GM19351 (cell line): ENCODE measurements around the gene SMG1.
A peak's percentile ranks its signal among the peaks of the same experiment; 100 is the strongest.
"Not testable (repeated sequence)": the region's sequence is repeated elsewhere in the genome, so short reads cannot be mapped to it uniquely, and the experiment has no call there.

Experiments
- ATAC-seq: cut with Tn5 transposase; IDR thresholded peaks from one replicate; pipeline ENCODE4 v1.9.1; 2021; ENCODE audit warnings: mild to moderate bottlenecking, moderate library complexity; ENCODE audit not compliant: unreplicated experiment

The SMG1 gene

GRCh38 chr16:18801145-18801972 lies 124.8 kb downstream of the SMG1 start, which contains the start of gene ARL6IP1:
ARL6IP1 (minus strand) TSS chr16:18801549; CDS start chr16:18801466, 83 bp downstream.
- ATAC-seq, result peak; percentile 92

- no peak for ATAC-seq
Observed at GRCh38 chr16:18800775-18801144, 125.4 kb downstream of the SMG1 start.

GRCh38 chr16:18800293-18800692 lies 125.9 kb downstream of the SMG1 start:
- ATAC-seq, result no peak

DNA sequence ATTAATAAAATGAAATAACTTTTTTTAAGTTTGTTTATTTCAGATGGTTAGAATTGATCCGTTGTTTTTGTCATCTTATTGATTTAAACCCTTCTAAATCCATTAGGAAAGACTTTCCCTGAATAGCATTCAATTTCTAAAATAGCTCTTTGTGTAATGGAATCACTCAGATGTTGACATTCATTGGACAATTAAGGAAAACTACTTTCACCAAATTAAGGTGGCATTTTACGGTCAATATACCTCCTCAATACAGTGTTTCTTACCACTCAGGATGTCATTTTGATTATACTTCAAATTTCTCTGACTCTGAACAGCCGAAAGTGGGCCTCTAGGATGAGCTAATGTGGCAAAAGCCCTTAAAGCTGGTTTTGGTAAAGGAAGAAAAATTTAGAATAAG lies 126.7 kb downstream of the SMG1 start:
- ATAC-seq, result no peak

DNA sequence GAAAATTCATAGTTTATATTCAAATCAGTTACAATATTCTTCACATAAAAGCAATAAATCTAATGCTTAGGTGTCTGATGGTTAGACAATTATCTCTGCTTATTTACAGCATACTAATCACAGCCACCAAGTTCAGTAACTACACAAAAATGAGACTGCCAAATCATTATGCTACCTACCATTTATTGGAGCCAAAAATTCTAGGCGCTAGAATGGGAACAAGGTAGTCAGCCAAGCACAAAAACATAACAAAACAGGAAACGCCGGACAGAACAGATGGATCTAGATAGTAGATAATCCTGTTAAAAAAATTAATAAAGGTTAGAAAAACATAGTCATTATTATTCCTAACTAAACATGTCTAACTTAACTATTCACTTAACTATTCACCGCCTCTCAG lies 128.5 kb downstream of the SMG1 start:
- ATAC-seq, result no peak

- ATAC-seq, result no peak
Observed at GRCh38 chr16:18796377-18796776, 129.8 kb downstream of the SMG1 start.

GRCh38 chr16:18792836-18793433 lies 133.3 kb downstream of the SMG1 start:
- ATAC-seq, result no peak

- peak; percentile 90 for ATAC-seq
Observed at GRCh38 chr16:18789850-18790706, 136.1 kb downstream of the SMG1 start, which contains the start of gene RPS15A. RPS15A (minus strand) TSS chr16:18790334; CDS start chr16:18789113, 1,221 bp downstream.

DNA sequence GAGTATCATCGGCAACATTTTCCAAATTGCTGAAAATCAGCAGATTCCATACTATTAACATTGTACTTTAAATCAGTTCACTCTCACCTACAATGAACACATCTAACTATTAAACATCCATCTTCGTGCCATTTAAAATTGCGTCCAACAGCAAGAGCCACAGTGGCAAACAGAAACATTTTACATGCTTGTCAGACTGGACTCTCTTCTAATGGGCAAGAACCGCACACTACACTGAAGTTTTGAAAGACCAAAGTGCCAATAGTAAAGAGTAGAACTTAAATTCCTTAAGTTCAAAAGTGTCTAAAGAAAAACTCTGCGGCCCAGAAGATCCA lies 136.7 kb downstream of the SMG1 start:
- ATAC-seq, result no peak

- no peak for ATAC-seq
Observed at GRCh38 chr16:18788828-18789514, 137.2 kb downstream of the SMG1 start.

GRCh38 chr16:18784917-18785623 lies 141.1 kb downstream of the SMG1 start:
- no peak for ATAC-seq

DNA sequence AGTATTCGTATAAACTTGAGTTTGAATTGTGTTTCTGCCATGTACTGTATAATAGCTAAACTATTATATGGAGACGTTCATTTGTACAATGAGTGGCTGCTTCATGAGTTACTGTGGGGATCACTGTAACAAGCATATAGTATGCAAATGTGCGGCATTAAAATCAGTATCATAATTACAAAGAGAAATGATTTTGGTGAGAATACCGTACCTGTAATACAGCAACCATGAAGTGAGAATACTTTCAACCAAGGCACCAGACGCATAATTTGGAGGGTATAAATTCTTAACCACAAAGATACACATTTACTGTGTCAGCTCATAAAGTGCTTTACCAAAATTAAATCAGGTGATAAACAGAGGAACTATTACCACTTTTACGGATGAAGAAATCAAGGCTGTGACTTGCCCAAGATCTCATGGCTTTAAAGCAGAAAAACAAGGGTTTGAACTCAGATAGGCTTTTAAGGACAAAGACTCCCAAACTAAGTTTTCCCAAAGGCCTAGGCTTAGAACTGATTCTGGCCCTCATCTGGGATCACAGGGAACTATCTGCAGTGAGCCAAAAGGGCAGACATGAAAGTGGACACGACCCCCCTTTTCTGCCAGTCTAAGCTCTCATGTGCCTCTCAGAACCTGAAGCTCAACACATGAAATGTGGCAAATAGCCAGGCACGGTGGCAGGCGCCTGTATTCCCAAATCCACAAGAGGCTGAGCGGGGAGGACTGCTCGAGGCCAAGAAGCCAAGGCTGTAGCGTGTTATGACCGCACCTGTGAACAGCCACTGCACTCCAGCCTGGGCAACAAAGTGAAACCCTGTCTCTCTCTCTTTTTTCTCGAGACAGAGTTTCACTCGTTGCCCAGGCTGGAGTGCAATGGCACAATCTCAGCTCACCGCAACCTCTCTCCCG lies 142.5 kb downstream of the SMG1 start:
- no peak for ATAC-seq

- ATAC-seq, result no peak
Observed at GRCh38 chr16:18782697-18783429, 143.3 kb downstream of the SMG1 start.

GRCh38 chr16:18781232-18781631 lies 145.0 kb downstream of the SMG1 start:
- ATAC-seq, result not testable (repeated sequence)

DNA sequence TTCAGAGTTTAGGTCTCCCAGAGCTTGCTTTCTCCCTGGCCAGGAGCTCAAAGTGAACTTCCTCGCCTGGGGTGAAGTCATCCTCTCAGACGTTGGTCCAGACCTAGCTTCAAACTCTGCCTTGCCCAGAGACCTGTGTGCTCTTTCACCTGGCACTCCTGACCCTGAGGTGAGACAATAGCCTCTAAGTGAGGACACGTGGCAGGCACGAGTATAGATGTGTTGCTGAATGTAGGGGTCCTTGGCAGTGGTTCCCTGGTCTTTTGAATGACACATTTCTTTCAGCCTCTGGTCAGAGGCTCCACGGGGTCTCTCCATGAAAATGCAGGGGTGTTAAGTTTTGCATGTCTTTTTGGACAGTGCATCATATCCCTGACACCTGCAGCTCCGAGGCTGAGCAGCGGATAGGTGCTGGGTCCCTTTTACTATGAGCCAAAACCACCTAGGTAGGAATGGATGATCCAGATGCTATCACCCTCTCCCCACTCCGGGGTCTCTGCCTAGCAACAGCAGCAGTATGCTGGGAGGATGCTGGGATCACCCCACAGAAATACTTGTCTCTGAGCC lies 145.7 kb downstream of the SMG1 start:
- not testable (repeated sequence) for ATAC-seq

- not testable (repeated sequence) for ATAC-seq
Observed at GRCh38 chr16:18777664-18778063, 148.5 kb downstream of the SMG1 start.

GRCh38 chr16:18776334-18776733 lies 149.9 kb downstream of the SMG1 start:
- ATAC-seq, result not testable (repeated sequence)

- ATAC-seq, result not testable (repeated sequence)
Observed at GRCh38 chr16:18774651-18775050, 151.6 kb downstream of the SMG1 start.
